Neural cell (in vitro differentiated cells): Measurements from ENCODE around the gene GPRC5B. TPM values are rescaled to one million over a fixed set of nuclear protein-coding genes. Genes with fewer than 3 reads are reported as not detected.

Experiments used
- H2AFZ ChIP-seq: fragments of 200-600, 300-800 bp; sonication (generic), shearing (Covaris generic); 2 replicates; pipeline ENCODE4 v1.6.0; 2014; ENCODE audit warnings: low read depth, mild to moderate bottlenecking, antibody characterized with exemption, low read length, moderate library complexity
- H3F3A ChIP-seq: fragments of 200-600 bp; shearing (Covaris generic); 2 replicates; pipeline ENCODE4 v1.6.1; 2016; ENCODE audit warnings: mild to moderate bottlenecking, moderate library complexity, mixed read lengths, antibody characterized with exemption, low read length; ENCODE audit not compliant: insufficient read depth, poor library complexity, severe bottlenecking
- H3K27ac ChIP-seq: fragments of 200-600, 300-800 bp; sonication (generic), shearing (Covaris generic); 2 replicates; pipeline ENCODE4 v1.5.1; 2014; ENCODE audit warnings: mild to moderate bottlenecking, low read length, moderate library complexity
- H3K27me3 ChIP-seq: fragments of 300-800, 200-600 bp; sonication (generic), shearing (Covaris generic); 2 replicates; pipeline ENCODE4 v1.6.0; 2014; ENCODE audit warnings: mild to moderate bottlenecking, low read depth, low read length, moderate library complexity; ENCODE audit not compliant: insufficient read depth
- H3K36me3 ChIP-seq: fragments of 300-800, 200-600 bp; sonication (generic), shearing (Covaris generic); 2 replicates; pipeline ENCODE4 v1.5.1; 2014; ENCODE audit warnings: mild to moderate bottlenecking, antibody characterized with exemption, low read length, moderate library complexity; ENCODE audit not compliant: insufficient read depth
- H3K4me2 ChIP-seq: fragments of 300-800, 200-600 bp; sonication (generic), shearing (Covaris generic); 2 replicates; pipeline ENCODE4 v1.6.0; 2014; ENCODE audit warnings: mild to moderate bottlenecking, low read length
- H3K4me3 ChIP-seq: fragments of 300-800, 200-600 bp; sonication (generic), shearing (Covaris generic); 2 replicates; pipeline ENCODE4 v1.5.1; 2014; ENCODE audit warnings: mild to moderate bottlenecking, low read length, moderate library complexity
- H3K79me2 ChIP-seq: fragments of 200-600 bp; shearing (Covaris generic); replicated peaks from 2 replicates; pipeline ENCODE4 v1.6.0; 2014; ENCODE audit warnings: mild to moderate bottlenecking, low read length, moderate library complexity; ENCODE audit not compliant: insufficient read depth
- H3K9ac ChIP-seq: fragments of 300-800, 200-600 bp; sonication (generic), shearing (Covaris generic); 2 replicates; pipeline ENCODE4 v1.6.1; 2016; ENCODE audit warnings: mild to moderate bottlenecking, low read length, mixed read lengths
- H3K9me2 ChIP-seq: fragments of 200-600 bp; shearing (Covaris generic); 2 replicates; pipeline ENCODE4 v1.6.1; 2016; ENCODE audit warnings: mild to moderate bottlenecking, low read length, mixed read lengths; ENCODE audit not compliant: insufficient read depth
- H3K9me3 ChIP-seq: fragments of 200-600, 300-800 bp; sonication (generic), shearing (Covaris generic); 2 replicates; pipeline ENCODE4 v1.6.1; 2016; ENCODE audit warnings: mild to moderate bottlenecking, mixed run types, low read length, moderate library complexity, mixed read lengths
- H4K20me1 ChIP-seq: fragments of 200-600 bp; shearing (Covaris generic); 2 replicates; pipeline ENCODE4 v1.6.1; 2016; ENCODE audit warnings: mild to moderate bottlenecking, mixed run types; ENCODE audit not compliant: insufficient read depth
- CTCF ChIP-seq: fragments of 450-650 bp; IDR thresholded peaks from 2 replicates; pipeline ENCODE4 v1.5.1; 2014; ENCODE audit warnings: antibody characterized with exemption, mild to moderate bottlenecking, moderate library complexity; ENCODE audit not compliant: poor library complexity, severe bottlenecking
- EP300 ChIP-seq: fragments of 450-650 bp; conservative IDR thresholded peaks from 2 replicates; pipeline ENCODE4 v1.6.1; 2014; ENCODE audit warnings: antibody characterized with exemption, mild to moderate bottlenecking, moderate library complexity; ENCODE audit not compliant: poor library complexity, severe bottlenecking
- EZH2 ChIP-seq: fragments of 200-600, 300-800 bp; shearing (Covaris generic), sonication (generic); IDR thresholded peaks from 2 replicates; pipeline ENCODE4 v1.6.1; 2014; ENCODE audit warnings: antibody characterized with exemption, low read length, borderline replicate concordance, mild to moderate bottlenecking; ENCODE audit not compliant: insufficient read depth, poor library complexity, severe bottlenecking
- MXI1 ChIP-seq: fragments of 450-650 bp; conservative IDR thresholded peaks from 2 replicates; pipeline ENCODE4 v1.6.1; 2014; ENCODE audit warnings: antibody characterized with exemption, mild to moderate bottlenecking; ENCODE audit not compliant: poor library complexity, severe bottlenecking
- POLR2AphosphoS5 ChIP-seq: IDR thresholded peaks from 2 replicates; pipeline ENCODE4 v1.6.1; 2012
- RAD21 ChIP-seq: fragments of 450-650 bp; conservative IDR thresholded peaks from 2 replicates; pipeline ENCODE4 v1.6.1; 2014; ENCODE audit warnings: antibody characterized with exemption, mild to moderate bottlenecking, moderate library complexity
- REST ChIP-seq: IDR thresholded peaks from 2 replicates; pipeline ENCODE4 v1.6.1; 2012; ENCODE audit warnings: borderline replicate concordance
- SMC3 ChIP-seq: fragments of 450-650 bp; conservative IDR thresholded peaks from 2 replicates; pipeline ENCODE4 v1.6.1; 2014; ENCODE audit warnings: antibody characterized with exemption, mild to moderate bottlenecking, moderate library complexity; ENCODE audit not compliant: poor library complexity
- TAF1 ChIP-seq: IDR thresholded peaks from 2 replicates; pipeline ENCODE4 v1.6.1; 2012; ENCODE audit warnings: low read depth
- polyA plus RNA-seq: library from polyadenylated mRNA; depleted of rRNA; stranded (reverse); fragments of >200 nt; gene quantifications from 2 replicates; pipeline ENCODE4 v1.2.3, GENCODE V29; 2014

GPRC5B gene
- polyA plus RNA-seq, 1 donor from 2014 or later = 25.4 TPM

- no peaks in the 10 kb centered on the region for H3K9me2 ChIP-seq
- H3K4me3 ChIP-seq = no peak overlapping the region
- no peaks in the 10 kb centered on the region for H3K79me2 ChIP-seq
- no peaks in the 10 kb centered on the region for H3K27me3 ChIP-seq
- H3F3A ChIP-seq = no peaks in the 10 kb centered on the region
- H3K9me3 ChIP-seq = no peaks in the 10 kb centered on the region
- TF ChIP-seq EP300 (no peak), MXI1 (no peak), RAD21 (no peak), POLR2AphosphoS5 (no peak), TAF1 (no peak), REST (no peak), CTCF (no peak), SMC3 (no peak), EZH2 (no peak)
- no peak overlapping the region for H3K4me2 ChIP-seq
- H3K36me3 ChIP-seq = no peaks in the 10 kb centered on the region
- no peak overlapping the region for H3K9ac ChIP-seq
- H3K27ac ChIP-seq = no peak overlapping the region
- no peak overlapping the region for H2AFZ ChIP-seq
- no peaks in the 10 kb centered on the region for H4K20me1 ChIP-seq
Measured at GRCh38 chr16:19835968-19836421, 48.7 kb downstream of the GPRC5B start.

GRCh38 chr16:19835196-19835595 lies 49.5 kb downstream of the GPRC5B start:
- Histone ChIP-seq H3K9me3 (no peaks in the 10 kb centered on the region), H2AFZ (no peak overlapping the region), H3K27ac (no peak overlapping the region), H3K9ac (no peak overlapping the region), H3K4me3 (no peak overlapping the region), H3F3A (no peaks in the 10 kb centered on the region), H3K27me3 (no peaks in the 10 kb centered on the region), H3K36me3 (no peaks in the 10 kb centered on the region), H3K9me2 (no peaks in the 10 kb centered on the region), H4K20me1 (no peaks in the 10 kb centered on the region), H3K79me2 (no peaks in the 10 kb centered on the region), H3K4me2 (no peak overlapping the region)
- TF ChIP-seq EP300 (no peak), MXI1 (no peak), CTCF (no peak), REST (no peak)
